Lower leg skin (tissue), 4 donors: ENCODE measurements around the gene GATA5. TPM values are rescaled to one million over a fixed set of nuclear protein-coding genes. Genes with fewer than 3 reads are reported as not detected.

Experiments used
- DNase-seq, 2 donors: peaks; one replicate each; pipeline ENCODE4 v3.0.0-alpha.2; 2019; ENCODE audit warnings: low spot score in 2 of 2
- H3K4me3 ChIP-seq: fragments of 200-600 bp; sonication (generic); 2 replicates; pipeline ENCODE4 v1.5.1; 2017; ENCODE audit warnings: mild to moderate bottlenecking, low read depth; ENCODE audit not compliant: poor library complexity, severe bottlenecking
- CTCF ChIP-seq, 3 donors: fragments of 450-650 bp; IDR thresholded peaks; one replicate each; pipeline ENCODE4 v1.5.1; 2016; ENCODE audit warnings: antibody characterized with exemption in 3 of 3, mild to moderate bottlenecking in 3 of 3, moderate library complexity in 2 of 3
- POLR2A ChIP-seq, 2 donors: fragments of 450-650 bp; IDR thresholded peaks; one replicate each; pipeline ENCODE4 v1.6.1; 2016 to 2017; ENCODE audit warnings: antibody characterized with exemption in 2 of 2, mild to moderate bottlenecking in 1 of 2, moderate library complexity in 1 of 2
- WGBS, 2 donors: methylation state at CpG; one replicate each; pipeline ENCODE4 v1.1.5; 2018; 5-methylcytosine and 5-hydroxymethylcytosine counted together
- intact Hi-C: fragments of 100-400 bp; cut with DNase I; formaldehyde crosslinking; loops from one replicate; pipeline ENCODE4 v1.15.0; 2023; ENCODE audit warnings: low total_unique reads
- total RNA-seq, 4 donors: library from RNA; depleted of rRNA; stranded (reverse); fragments of >200 nt; gene quantifications; one replicate each; pipeline ENCODE4 v1.1.0, GENCODE V29; 2016

GATA5 gene
- total RNA-seq, 4 donors from 2014 or later, result 1.1 to 2.4 (median 1.6) TPM; not detected in 1

GRCh38 chr20:62489186-62489931 is 13.6 kb upstream of the GATA5 start:
- no peak for TF ChIP-seq CTCF (IDR thresholded peaks at IDR 0.05)
- TF ChIP-seq POLR2A (IDR thresholded peaks at IDR 0.05), result no peak
- H3K4me3 ChIP-seq, result no peak overlapping the region
- intact Hi-C loops, result no loop called here
- 46 to 49% methylated on average over 17 to 18 of the region's 18 CpGs for WGBS, 2 donors
- no peak for DNase-seq

GRCh38 chr20:62488470-62488869 is 12.7 kb upstream of the GATA5 start:
- WGBS, 2 donors, result 76 to 84% methylated on average over 3 of the region's 3 CpGs
- no peak for DNase-seq
- intact Hi-C loops, result no loop called here
- H3K4me3 ChIP-seq, result no peak overlapping the region
- TF ChIP-seq CTCF (IDR thresholded peaks at IDR 0.05), result no peak
- no peak for TF ChIP-seq POLR2A (IDR thresholded peaks at IDR 0.05)

- no peak for TF ChIP-seq POLR2A (IDR thresholded peaks at IDR 0.05)
- TF ChIP-seq CTCF (IDR thresholded peaks at IDR 0.05), result no peak
- no peak for DNase-seq
- H3K4me3 ChIP-seq, result no peak overlapping the region
- 62% methylated on average over 14 of the region's 14 CpGs for WGBS, 2 donors
- intact Hi-C loops, result no loop called here
Measured at GRCh38 chr20:62487561-62488354, 12.0 kb upstream of the GATA5 start.

DNA sequence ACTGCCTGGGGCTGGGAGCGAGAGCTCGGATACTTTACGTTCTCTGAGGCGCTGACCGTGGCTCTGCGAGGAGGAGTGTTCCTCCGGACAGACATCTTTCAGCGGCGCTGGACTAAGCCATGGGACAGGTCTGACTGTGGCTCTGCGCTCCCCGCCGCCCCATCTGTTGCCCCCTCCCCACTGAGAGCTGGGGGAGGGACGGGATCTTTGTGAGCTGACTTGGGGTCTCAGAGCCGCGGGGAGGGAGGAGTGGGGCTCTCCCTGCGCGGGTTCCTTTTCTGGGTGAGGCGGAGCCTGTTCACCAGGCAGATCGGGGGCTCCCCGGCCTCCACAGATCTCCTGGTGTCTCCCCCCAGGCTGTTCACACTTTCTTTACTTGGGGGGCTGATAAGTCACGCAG is 11.3 kb upstream of the GATA5 start:
- 74 to 80% methylated on average over 19 to 21 of the region's 21 CpGs for WGBS, 2 donors
- no peak overlapping the region for H3K4me3 ChIP-seq
- intact Hi-C loops, result no loop called here
- DNase-seq, result no peak
- TF ChIP-seq POLR2A (IDR thresholded peaks at IDR 0.05) (no peak), CTCF (IDR thresholded peaks at IDR 0.05) (no peak)

DNA sequence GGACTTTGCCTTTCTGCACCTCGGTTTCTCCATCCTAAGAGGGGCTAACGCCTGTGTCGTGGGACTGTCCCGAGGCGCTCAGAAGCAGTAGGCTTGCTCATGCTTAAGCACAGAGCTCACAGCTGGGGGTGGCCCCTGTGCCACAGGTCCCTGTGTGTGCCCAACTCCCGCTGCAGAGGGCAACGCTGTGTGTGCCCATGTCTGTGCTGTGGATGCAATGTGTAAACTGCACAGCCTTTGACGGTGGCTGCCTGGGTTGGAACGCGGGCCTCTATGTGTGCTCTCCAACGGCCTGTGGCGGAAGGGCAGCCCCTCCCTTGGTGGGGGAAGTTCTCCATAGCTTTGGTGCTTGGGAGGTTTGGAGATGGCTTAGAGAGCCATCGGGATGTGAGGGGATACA is 10.7 kb upstream of the GATA5 start:
- intact Hi-C loops, result no loop called here
- 67 to 80% methylated on average over 8 to 13 of the region's 13 CpGs for WGBS, 2 donors
- no peak for DNase-seq
- H3K4me3 ChIP-seq, result no peak overlapping the region
- no peak for TF ChIP-seq POLR2A (IDR thresholded peaks at IDR 0.05)
- no peak for TF ChIP-seq CTCF (IDR thresholded peaks at IDR 0.05)
